HCT116 (cell line): ENCODE data around the gene SPSB1. TPM values are rescaled to one million over a fixed set of nuclear protein-coding genes. Genes with fewer than 3 reads are reported as not detected.

ENCODE experiments used
- ATAC-seq: fragments of 200-7000 bp; cut with Tn5 transposase; 2 replicates; pipeline ENCODE4 v1.9.1; 2020; ENCODE audit warnings: mild to moderate bottlenecking, moderate library complexity
- BruUV-seq: library from RNA; stranded (reverse); fragments of 400-500 nt; replicated peaks from 2 replicates; lab custom pipeline; 2021; lab: Mats Ljungman, UMichigan
- CTCF ChIA-PET: fragments of 300-600 bp; sonication (Branson Sonifier 250); formaldehyde crosslinking; loops from one replicate; lab custom pipeline; 2021; ENCODE audit warnings: antibody characterized with exemption; lab: Charles Lee
- POLR2A ChIA-PET: fragments of 300-600, 350-600 bp; sonication (Branson Sonifier 250); formaldehyde crosslinking; loops from one replicate; lab custom pipeline; 2021; ENCODE audit warnings: antibody characterized with exemption; lab: Charles Lee
- RAD21 ChIA-PET, 2 experiments: fragments of 300-600 bp; sonication (Branson Sonifier 250); formaldehyde crosslinking; loops; one replicate each; lab custom pipeline; 2023; ENCODE audit warnings: low total read pairs in 2 of 2; ENCODE audit not compliant: uncharacterized antibody in 2 of 2, unreplicated experiment in 2 of 2, low non-redundant PET in 1 of 2; lab: Charles Lee
- DNase-seq: peaks from one replicate; pipeline ENCODE4 v3.0.0-alpha.2; 2010; ENCODE audit warnings: low read depth, low spot score
- H2AFZ ChIP-seq: fragments of 200-600 bp; shearing (Covaris generic), sonication (generic); 2 replicates; pipeline ENCODE4 v1.6.1; 2017; ENCODE audit warnings: low read depth, mixed run types, mixed read lengths, antibody characterized with exemption, low read length; ENCODE audit not compliant: poor library complexity, severe bottlenecking
- H3K27ac ChIP-seq: 2 replicates; pipeline ENCODE4 v1.5.1; 2012; ENCODE audit warnings: low read depth, low read length
- H3K27me3 ChIP-seq: fragments of 200-600 bp; sonication (generic); 2 replicates; pipeline ENCODE4 v1.6.1; 2016; ENCODE audit warnings: mixed run types, low read length, mixed read lengths; ENCODE audit not compliant: insufficient read depth
- H3K36me3 ChIP-seq, 2 experiments: fragments of 200-500 bp in 1 of 2; fragments of 200-600 bp in 1 of 2; sonication (Bioruptor generic) in 1 of 2; sonication (generic) in 1 of 2; 2 replicates each; pipeline versions ENCODE4 v1.5.1 to v1.6.1; 2014 to 2016; ENCODE audit warnings: low read length in 2 of 2, inconsistent platforms in 1 of 2, mixed read lengths in 1 of 2, mixed run types in 1 of 2; ENCODE audit not compliant: insufficient read depth in 2 of 2, control insufficient read depth in 1 of 2
- H3K4me1 ChIP-seq, 2 experiments: fragments of 200-600 bp in 1 of 2; sonication (generic) in 1 of 2; 2 replicates each; pipeline versions ENCODE4 v1.5.1 to v1.6.1; 2012 to 2017; ENCODE audit warnings: low read length in 2 of 2, inconsistent platforms in 1 of 2, mild to moderate bottlenecking in 1 of 2, mixed read lengths in 1 of 2, mixed run types in 1 of 2, moderate library complexity in 1 of 2; ENCODE audit not compliant: insufficient read depth in 2 of 2, control insufficient read depth in 1 of 2
- H3K4me2 ChIP-seq: fragments of 200-600 bp; sonication (generic); 2 replicates; pipeline ENCODE4 v1.6.1; 2017; ENCODE audit warnings: mixed run types, low read length, mixed read lengths
- H3K4me3 ChIP-seq, 2 experiments: fragments of 200-600 bp in 1 of 2; sonication (generic) in 1 of 2; replicated peaks in 1 of 2; 2 replicates each; pipeline ENCODE4 v1.5.1; 2011 to 2016; ENCODE audit warnings: low read length in 2 of 2, control low read depth in 1 of 2, low read depth in 1 of 2, mild to moderate bottlenecking in 1 of 2, mixed read lengths in 1 of 2, mixed run types in 1 of 2
- H3K79me2 ChIP-seq: fragments of 200-600 bp; sonication (generic); 2 replicates; pipeline ENCODE4 v1.6.1; 2017; ENCODE audit warnings: mild to moderate bottlenecking, mixed run types, low read length, moderate library complexity, mixed read lengths; ENCODE audit not compliant: insufficient read depth
- H3K9ac ChIP-seq: fragments of 200-600 bp; sonication (generic); 2 replicates; pipeline ENCODE4 v1.6.1; 2016; ENCODE audit warnings: low read length, mixed read lengths
- H3K9me2 ChIP-seq: fragments of 200-600 bp; sonication (generic), shearing (Covaris generic); 2 replicates; pipeline ENCODE4 v1.6.1; 2017; ENCODE audit warnings: mixed run types, mild to moderate bottlenecking, moderate library complexity; ENCODE audit not compliant: insufficient read depth
- H3K9me3 ChIP-seq, 2 experiments: fragments of 200-500 bp in 1 of 2; fragments of 200-600 bp in 1 of 2; sonication (Bioruptor generic) in 1 of 2; sonication (generic) in 1 of 2; 2 replicates each; pipeline ENCODE4 v1.6.1; 2014 to 2017; ENCODE audit warnings: low read length in 2 of 2, mixed read lengths in 2 of 2, inconsistent platforms in 1 of 2, low read depth in 1 of 2, mild to moderate bottlenecking in 1 of 2, mixed run types in 1 of 2, moderate library complexity in 1 of 2; ENCODE audit not compliant: control insufficient read depth in 1 of 2, insufficient read depth in 1 of 2
- H4K20me1 ChIP-seq: fragments of 200-600 bp; sonication (generic), shearing (Covaris generic); 2 replicates; pipeline ENCODE4 v1.6.1; 2017; ENCODE audit warnings: mixed run types, mild to moderate bottlenecking, moderate library complexity; ENCODE audit not compliant: insufficient read depth
- CBX3 ChIP-seq: IDR thresholded peaks from 2 replicates; pipeline ENCODE4 v1.6.1; 2012; ENCODE audit warnings: low read depth
- CEBPB ChIP-seq: IDR thresholded peaks from 2 replicates; pipeline ENCODE4 v1.6.1; 2012; ENCODE audit warnings: low read depth
- EZH2 ChIP-seq: fragments of 200-600 bp; sonication (generic); IDR thresholded peaks from 2 replicates; pipeline ENCODE4 v1.6.1; 2017; ENCODE audit warnings: antibody characterized with exemption, mixed run types
- JUND ChIP-seq: IDR thresholded peaks from 2 replicates; pipeline ENCODE4 v1.6.1; 2012
- SP1 ChIP-seq: IDR thresholded peaks from 2 replicates; pipeline ENCODE4 v1.6.1; 2012; ENCODE audit warnings: low read depth
- YY1 ChIP-seq: IDR thresholded peaks from 2 replicates; pipeline ENCODE4 v1.6.1; 2011; ENCODE audit warnings: low read length, low read depth, moderate library complexity, mild to moderate bottlenecking; ENCODE audit not compliant: insufficient replicate concordance; ENCODE audit errors: extremely low read depth
- ZFX ChIP-seq: fragments of 450-650 bp; IDR thresholded peaks from 2 replicates; pipeline ENCODE4 v1.6.1; 2017
- ZNF274 ChIP-seq: fragments of 200-500 bp; sonication (Bioruptor generic); IDR thresholded peaks from 2 replicates; pipeline ENCODE4 v1.6.1; 2014; ENCODE audit warnings: mild to moderate bottlenecking, low read depth, low read length, inconsistent platforms
- intact Hi-C: fragments of 100-400 bp; cut with micrococcal nuclease; formaldehyde crosslinking; loops from 2 replicates; pipeline ENCODE4 v1.10.0; 2022
- total RNA-seq: library from RNA; stranded (reverse); gene quantifications from one replicate; pipeline ENCODE4 v1.2.1, GENCODE V29; 2021; ENCODE audit not compliant: unreplicated experiment
- TF ChIP-seq, protein P1 (sequence below), 3 experiments: fragments of 200-600 bp in 1 of 3; sonication (generic) in 1 of 3; IDR thresholded peaks in 2 of 3; conservative IDR thresholded peaks in 1 of 3; 2 replicates each; pipeline ENCODE4 v1.5.1; 2012 to 2017; ENCODE audit warnings: low read depth in 2 of 3, low read length in 2 of 3, antibody characterized with exemption in 1 of 3, borderline replicate concordance in 1 of 3, control low read depth in 1 of 3, mild to moderate bottlenecking in 1 of 3, mixed read lengths in 1 of 3, mixed run types in 1 of 3, moderate library complexity in 1 of 3; ENCODE audit not compliant: insufficient read depth in 1 of 3
- TF ChIP-seq, protein P2 (sequence below): IDR thresholded peaks from 2 replicates; pipeline ENCODE4 v1.6.1; 2012

SPSB1 gene
- total RNA-seq, 1 experiment from 2014 or later: 10.8 TPM

DNA sequence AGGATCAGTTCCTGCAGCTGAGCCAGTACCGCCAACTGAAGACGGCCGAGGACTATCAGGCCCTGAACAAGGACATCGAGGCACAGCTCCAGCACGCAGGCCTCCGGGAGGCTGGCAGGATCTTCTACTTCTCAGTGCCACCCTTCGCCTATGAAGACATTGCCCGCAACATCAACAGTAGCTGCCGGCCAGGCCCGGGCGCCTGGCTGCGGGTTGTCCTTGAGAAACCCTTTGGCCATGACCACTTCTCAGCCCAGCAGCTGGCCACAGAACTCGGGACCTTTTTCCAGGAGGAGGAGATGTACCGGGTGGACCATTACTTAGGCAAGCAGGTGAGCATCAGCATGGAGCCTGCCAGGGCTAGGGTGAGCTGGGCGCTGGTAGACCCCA is 47.5 kb upstream of the SPSB1 start:
- H3K9me3 ChIP-seq: no peaks in the 10 kb centered on the region
- no peak overlapping the region for H3K4me3 ChIP-seq
- H3K27ac ChIP-seq: no peak overlapping the region
- H3K36me3 ChIP-seq: no peaks in the 10 kb centered on the region
- no peaks in the 10 kb centered on the region for H3K4me1 ChIP-seq
- H4K20me1 ChIP-seq: no peaks in the 10 kb centered on the region
- TF ChIP-seq CEBPB (no peak), CBX3 (no peak), EZH2 (no peak), SP1 (no peak), YY1 (no peak), ZFX (no peak), JUND (no peak), ZNF274 (no peak)
- TF ChIP-seq, protein P1, sequence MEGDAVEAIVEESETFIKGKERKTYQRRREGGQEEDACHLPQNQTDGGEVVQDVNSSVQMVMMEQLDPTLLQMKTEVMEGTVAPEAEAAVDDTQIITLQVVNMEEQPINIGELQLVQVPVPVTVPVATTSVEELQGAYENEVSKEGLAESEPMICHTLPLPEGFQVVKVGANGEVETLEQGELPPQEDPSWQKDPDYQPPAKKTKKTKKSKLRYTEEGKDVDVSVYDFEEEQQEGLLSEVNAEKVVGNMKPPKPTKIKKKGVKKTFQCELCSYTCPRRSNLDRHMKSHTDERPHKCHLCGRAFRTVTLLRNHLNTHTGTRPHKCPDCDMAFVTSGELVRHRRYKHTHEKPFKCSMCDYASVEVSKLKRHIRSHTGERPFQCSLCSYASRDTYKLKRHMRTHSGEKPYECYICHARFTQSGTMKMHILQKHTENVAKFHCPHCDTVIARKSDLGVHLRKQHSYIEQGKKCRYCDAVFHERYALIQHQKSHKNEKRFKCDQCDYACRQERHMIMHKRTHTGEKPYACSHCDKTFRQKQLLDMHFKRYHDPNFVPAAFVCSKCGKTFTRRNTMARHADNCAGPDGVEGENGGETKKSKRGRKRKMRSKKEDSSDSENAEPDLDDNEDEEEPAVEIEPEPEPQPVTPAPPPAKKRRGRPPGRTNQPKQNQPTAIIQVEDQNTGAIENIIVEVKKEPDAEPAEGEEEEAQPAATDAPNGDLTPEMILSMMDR (IDR thresholded peaks at IDR 0.05 in 2 of 3, conservative IDR thresholded peaks at IDR 0.05 in 1 of 3; ENCODE audit: borderline replicate concordance in 1 of 3, insufficient read depth in 1 of 3, low read depth in 2 of 3, low read length in 2 of 3): no peak
- TF ChIP-seq, protein P2, sequence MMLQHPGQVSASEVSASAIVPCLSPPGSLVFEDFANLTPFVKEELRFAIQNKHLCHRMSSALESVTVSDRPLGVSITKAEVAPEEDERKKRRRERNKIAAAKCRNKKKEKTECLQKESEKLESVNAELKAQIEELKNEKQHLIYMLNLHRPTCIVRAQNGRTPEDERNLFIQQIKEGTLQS: no peak
- TF ChIP-seq, all 23 proteins: peak for 0
- CTCF ChIA-PET: interaction anchor here (0.8 to 1.2 kb wide), 2 partner anchors 134 to 246 kb away, joined by 3 to 5 read pairs; no protein-coding TSS in a partner anchor
- H2AFZ ChIP-seq: no peak overlapping the region
- H3K27me3 ChIP-seq: no peaks in the 10 kb centered on the region
- BruUV-seq: no TSS peak
- POLR2A ChIA-PET: no interaction called here
- ATAC-seq (no peak), DNase-seq (no peak)
- no peak overlapping the region for H3K4me2 ChIP-seq
- H3K9me2 ChIP-seq: no peaks in the 10 kb centered on the region
- RAD21 ChIA-PET: no interaction called here
- intact Hi-C loops: no loop called here
- no peaks in the 10 kb centered on the region for H3K79me2 ChIP-seq
- H3K9ac ChIP-seq: no peak overlapping the region
